Activated T-cell treated with anti-CD3 and anti-CD28 coated beads, Interleukin-2, amount 50 U/mL, for 24 hours (primary cell): ENCODE measurements around the gene PSMC4.

Source experiments
- DNase-seq: peaks from one replicate; pipeline ENCODE4 v3.0.0-alpha.2; 2020
- H3K27ac Mint-ChIP-seq: 2 replicates; pipeline ENCODE4 v1.8.0; 2020; ENCODE audit warnings: mild to moderate bottlenecking, mixed read lengths
- H3K27me3 Mint-ChIP-seq: 2 replicates; pipeline ENCODE4 v1.8.0; 2020; ENCODE audit warnings: mixed read lengths
- H3K36me3 Mint-ChIP-seq: 2 replicates; pipeline ENCODE4 v1.8.0; 2020; ENCODE audit warnings: low read depth, mixed read lengths
- H3K4me1 Mint-ChIP-seq: 2 replicates; pipeline ENCODE4 v1.8.0; 2020; ENCODE audit warnings: low read depth, mixed read lengths
- H3K4me3 Mint-ChIP-seq: 2 replicates; pipeline ENCODE4 v1.8.0; 2020; ENCODE audit warnings: mild to moderate bottlenecking, moderate library complexity, mixed read lengths
- H3K9me3 Mint-ChIP-seq: 2 replicates; pipeline ENCODE4 v1.8.0; 2020; ENCODE audit warnings: mixed read lengths

The PSMC4 gene

DNA sequence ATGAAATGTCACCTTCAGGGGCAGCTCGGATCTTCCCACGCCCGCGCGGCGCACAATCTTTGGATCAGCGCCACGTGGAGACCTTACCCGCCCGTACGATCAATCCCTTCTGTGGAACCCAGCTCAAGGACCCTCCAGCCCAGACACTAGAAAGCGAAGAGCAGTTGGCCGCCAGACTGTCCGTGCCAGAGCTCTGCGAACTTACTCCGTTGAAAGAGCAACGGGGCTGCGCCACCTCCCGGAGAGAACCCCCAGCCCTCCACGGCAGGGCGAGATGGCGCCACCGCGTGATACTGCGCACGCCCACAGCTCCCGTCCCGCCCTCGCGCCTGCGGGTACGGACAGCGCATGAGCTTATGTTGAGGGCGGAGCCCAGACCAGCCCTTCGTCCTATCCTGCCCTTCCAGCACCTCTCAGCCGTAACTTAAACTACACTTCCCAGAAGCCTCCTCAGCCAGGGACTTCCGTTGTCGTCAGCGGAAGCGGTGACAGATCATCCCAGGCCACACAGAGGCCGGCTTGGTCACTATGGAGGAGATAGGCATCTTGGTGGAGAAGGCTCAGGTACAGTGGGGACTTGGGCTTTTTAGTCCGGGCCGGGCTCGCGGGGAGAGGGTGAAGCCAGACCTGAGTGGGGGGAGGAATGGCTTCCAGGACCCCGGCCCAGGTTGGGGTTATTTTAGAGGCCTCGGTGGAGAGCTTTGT, at the start of gene PSMC4:
Gene PSMC4, plus strand, starts transcription at position 491 of the 705 bp plus-strand sequence. Its CDS starts 38 bp downstream, at position 529.
- Mint-ChIP-seq H3K4me1 (peaks cover 56% of the 10 kb centered on the region), H3K4me3 (peak within 1 kb of the TSS; percentile 99), H3K27me3 (no peaks in the 10 kb centered on the region), H3K9me3 (no peaks in the 10 kb centered on the region), H3K27ac (peak within 1 kb of the TSS; percentile 98), H3K36me3 (peaks cover 74% of the 10 kb centered on the region)
- peak; percentile 99 for DNase-seq

DNA sequence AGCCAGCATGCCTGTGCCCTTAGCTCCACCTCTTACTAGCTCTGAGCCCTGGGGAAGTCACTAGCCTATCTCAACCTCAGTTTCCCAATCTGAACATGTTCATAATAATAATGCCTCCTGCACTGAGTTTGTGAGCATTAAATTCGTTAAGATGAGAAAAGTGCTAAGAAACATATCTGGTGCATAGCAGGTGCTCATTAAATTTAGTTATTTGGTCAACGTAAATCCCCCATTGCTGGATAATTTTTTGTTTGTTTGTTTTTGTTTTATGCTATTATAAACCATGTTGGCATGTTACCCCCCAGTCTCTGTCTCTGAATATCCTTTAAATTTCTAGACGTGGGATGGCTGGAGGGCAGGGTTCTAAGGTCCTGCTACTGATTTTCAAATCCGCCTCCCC, 47.1 kb upstream of the PSMC4 start:
- Mint-ChIP-seq H3K4me3 (no peak overlapping the region), H3K4me1 (peaks cover 16% of the 10 kb centered on the region), H3K27ac (no peak overlapping the region), H3K27me3 (no peaks in the 10 kb centered on the region), H3K36me3 (peaks cover 4% of the 10 kb centered on the region), H3K9me3 (no peaks in the 10 kb centered on the region)
- no peak for DNase-seq

DNA sequence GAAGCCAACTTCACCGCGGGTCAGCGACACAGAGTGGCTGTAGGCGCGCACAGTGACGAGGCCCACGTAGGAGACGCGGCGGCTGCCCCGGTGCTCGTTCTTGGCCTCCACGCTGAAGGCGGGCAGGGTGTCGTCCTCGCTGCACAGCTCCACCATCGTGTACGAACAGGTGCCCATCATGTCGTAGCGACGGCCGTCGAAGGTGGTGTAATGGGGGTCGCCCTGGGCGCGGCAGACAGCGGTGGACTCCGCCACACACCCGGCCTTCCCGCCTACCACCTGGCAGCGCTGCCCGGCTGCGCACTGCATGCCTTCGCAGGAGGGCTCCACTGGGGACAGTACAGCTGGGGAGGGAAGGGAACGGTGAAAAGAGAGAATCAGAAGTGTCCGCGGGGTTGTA, 46.6 kb upstream of the PSMC4 start:
- no peak for DNase-seq
- peaks cover 16% of the 10 kb centered on the region for H3K4me1 Mint-ChIP-seq
- H3K36me3 Mint-ChIP-seq: peaks cover 3% of the 10 kb centered on the region
- H3K4me3 Mint-ChIP-seq: no peak overlapping the region
- H3K9me3 Mint-ChIP-seq: no peaks in the 10 kb centered on the region
- no peaks in the 10 kb centered on the region for H3K27me3 Mint-ChIP-seq
- H3K27ac Mint-ChIP-seq: no peak overlapping the region

DNA sequence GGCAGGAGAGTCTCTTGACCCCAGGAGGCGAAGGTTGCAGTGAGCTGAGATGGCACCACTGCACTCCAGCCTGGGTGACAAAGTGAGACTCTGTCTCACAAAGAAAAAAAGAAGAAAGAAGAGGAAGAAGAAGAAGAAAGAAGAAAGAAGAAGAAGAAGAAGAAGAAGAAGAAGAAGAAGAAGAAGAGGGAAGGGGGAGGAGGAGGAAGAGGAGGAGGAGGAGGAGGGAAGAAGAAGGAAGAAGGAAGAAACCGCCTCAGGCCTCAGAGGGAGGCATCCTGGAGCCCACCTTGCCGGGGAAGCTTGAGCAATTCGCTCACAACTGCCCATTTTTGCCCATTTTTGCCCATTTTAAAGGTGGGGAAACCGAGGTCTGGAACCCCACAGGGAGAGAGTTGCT, 46.0 kb upstream of the PSMC4 start:
- peaks cover 20% of the 10 kb centered on the region for H3K4me1 Mint-ChIP-seq

DNA sequence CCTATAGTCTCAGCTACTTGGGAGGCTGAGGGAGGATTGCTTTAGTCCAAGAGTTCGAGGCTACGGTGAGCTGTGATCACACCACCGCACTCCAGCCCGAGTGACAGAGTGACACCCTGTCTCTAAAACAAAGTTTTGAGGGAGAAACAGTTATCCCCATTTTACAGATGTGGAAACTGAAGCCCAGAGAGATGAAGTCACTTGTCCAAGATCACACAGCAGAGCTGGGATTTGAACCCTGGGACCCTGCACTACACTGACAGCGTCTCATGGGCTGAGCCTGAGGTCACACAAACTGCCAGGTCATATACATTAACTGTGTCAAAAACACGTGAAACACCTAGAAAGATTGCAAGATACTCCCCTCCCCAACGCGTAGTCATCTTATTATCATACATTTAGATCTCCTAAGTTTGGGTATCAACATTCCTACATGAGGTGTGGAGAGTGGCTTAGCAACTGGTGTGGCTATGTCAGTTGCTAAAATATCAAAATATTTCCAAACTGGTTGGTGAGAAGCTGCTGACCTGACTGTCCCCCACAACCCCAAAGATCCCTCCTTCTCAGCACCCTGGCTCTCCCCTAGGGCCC, 44.7 kb upstream of the PSMC4 start:
- no peak for DNase-seq
- H3K27ac Mint-ChIP-seq: no peak overlapping the region
- H3K36me3 Mint-ChIP-seq: peaks cover 1% of the 10 kb centered on the region
- H3K9me3 Mint-ChIP-seq: no peaks in the 10 kb centered on the region
- no peaks in the 10 kb centered on the region for H3K27me3 Mint-ChIP-seq
- no peak overlapping the region for H3K4me3 Mint-ChIP-seq
- H3K4me1 Mint-ChIP-seq: peaks cover 26% of the 10 kb centered on the region

More for the DNA sequence above, 46.0 kb upstream of the PSMC4 start:
- no peak for DNase-seq
- Mint-ChIP-seq H3K27me3 (no peaks in the 10 kb centered on the region), H3K4me3 (no peak overlapping the region), H3K36me3 (peaks cover 1% of the 10 kb centered on the region), H3K27ac (no peak overlapping the region), H3K9me3 (no peaks in the 10 kb centered on the region)

DNA sequence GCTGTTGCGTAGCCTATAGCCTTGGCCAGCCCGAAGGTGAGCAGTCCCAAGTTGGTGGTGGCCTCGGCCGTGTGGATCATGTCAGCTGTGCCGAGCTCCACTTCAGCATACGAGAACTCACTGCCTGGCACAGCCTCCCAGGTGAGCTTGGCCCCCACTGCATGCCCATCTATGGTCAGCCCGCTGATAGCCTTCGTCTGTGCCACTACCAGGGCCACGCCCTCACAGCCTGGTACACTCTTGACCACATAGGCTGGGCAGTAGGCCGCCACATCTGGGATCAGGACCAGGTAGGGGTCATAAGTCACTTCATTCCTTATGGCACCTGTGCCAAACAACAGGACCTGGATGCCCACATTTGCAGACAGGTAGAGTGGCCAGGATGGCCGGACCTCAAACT, 43.9 kb upstream of the PSMC4 start:
- Mint-ChIP-seq H3K27ac (no peak overlapping the region), H3K4me1 (peaks cover 26% of the 10 kb centered on the region), H3K36me3 (peaks cover 1% of the 10 kb centered on the region), H3K9me3 (no peaks in the 10 kb centered on the region), H3K27me3 (no peaks in the 10 kb centered on the region), H3K4me3 (no peak overlapping the region)
- DNase-seq: no peak

DNA sequence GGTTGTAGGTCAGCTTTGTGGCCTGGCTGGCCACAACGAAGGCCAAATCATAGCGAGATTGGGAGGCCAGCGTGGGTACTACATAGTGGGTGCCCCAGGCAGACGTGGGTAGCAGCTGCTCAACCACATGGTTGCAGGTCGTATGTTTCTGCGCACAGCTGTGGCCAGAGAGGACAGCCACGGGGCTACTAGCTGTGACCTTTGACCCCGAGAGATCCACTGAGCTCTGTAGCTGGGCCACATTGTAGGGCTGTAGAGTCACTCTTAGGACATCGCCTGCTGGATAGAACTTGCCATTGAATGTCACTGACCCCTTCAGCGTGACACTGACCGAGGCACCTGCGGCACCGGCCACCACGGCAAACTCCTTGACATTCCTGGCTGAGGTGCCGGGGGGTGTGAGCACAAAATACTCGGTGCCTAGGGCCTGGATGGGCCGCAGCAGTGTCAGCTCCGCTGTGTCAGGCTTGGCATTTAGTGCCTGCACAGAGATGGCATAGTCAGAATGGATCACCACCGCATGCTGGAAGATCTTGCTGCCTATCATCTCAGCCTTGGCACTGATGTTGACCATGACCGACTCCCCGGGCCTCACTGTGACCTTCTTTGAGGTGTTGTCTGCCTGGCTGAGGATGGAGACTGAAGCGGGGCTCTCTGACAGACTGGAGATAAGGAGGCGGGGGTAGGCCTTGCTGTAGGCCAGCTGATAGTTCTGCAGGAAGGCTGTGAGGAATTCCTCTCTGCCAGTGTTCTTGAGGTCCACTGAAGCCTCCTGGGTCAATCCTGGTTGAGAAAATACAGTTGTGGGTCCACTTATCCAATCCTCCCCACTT, 43.2 kb upstream of the PSMC4 start:
- Mint-ChIP-seq H3K27ac (peak overlapping the region; percentile 64), H3K4me1 (peaks cover 26% of the 10 kb centered on the region), H3K36me3 (peaks cover 1% of the 10 kb centered on the region), H3K27me3 (no peaks in the 10 kb centered on the region), H3K9me3 (no peaks in the 10 kb centered on the region), H3K4me3 (no peak overlapping the region)
- no peak for DNase-seq

DNA sequence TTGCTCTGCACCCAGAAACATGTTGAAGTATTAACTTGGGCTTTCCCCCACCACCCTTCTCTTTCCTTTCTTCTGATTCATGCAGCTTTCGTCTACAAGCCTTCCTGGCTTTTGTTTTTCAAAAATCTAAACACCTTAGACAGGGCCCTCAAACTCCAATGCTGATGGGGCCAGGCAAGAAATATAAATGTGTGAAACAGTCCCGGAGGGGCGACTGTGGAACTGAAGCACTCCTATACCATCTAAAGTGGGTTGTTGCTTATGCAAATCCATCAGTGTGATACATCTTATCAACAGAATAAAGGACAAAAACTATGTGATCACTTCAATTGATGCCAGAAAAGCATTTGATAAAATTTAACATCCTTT, 42.6 kb upstream of the PSMC4 start:
- peak overlapping the region; percentile 64 for H3K27ac Mint-ChIP-seq
- no peaks in the 10 kb centered on the region for H3K27me3 Mint-ChIP-seq
- DNase-seq: no peak
- H3K4me1 Mint-ChIP-seq: peaks cover 29% of the 10 kb centered on the region
- no peaks in the 10 kb centered on the region for H3K9me3 Mint-ChIP-seq
- no peaks in the 10 kb centered on the region for H3K36me3 Mint-ChIP-seq
- no peak overlapping the region for H3K4me3 Mint-ChIP-seq

DNA sequence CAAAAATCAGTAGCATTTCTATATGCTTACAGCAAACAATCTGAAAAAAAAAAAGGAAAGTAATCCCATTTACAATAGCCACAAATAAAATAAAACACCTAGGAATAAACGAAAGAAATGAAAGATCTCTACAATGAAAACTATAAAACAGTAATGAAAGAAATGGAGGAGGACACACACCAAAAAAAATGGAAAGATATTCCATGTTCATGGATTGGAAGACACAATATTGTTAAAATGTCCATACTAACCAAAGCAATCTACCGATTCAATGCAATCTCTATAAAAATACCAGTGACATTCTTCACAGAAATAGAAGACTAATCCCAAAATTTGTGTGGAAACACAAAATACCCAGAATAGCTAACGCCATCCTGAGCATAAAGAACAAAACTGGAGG, 41.2 kb upstream of the PSMC4 start:
- no peak overlapping the region for H3K4me3 Mint-ChIP-seq
- peaks cover 40% of the 10 kb centered on the region for H3K4me1 Mint-ChIP-seq
- H3K36me3 Mint-ChIP-seq: no peaks in the 10 kb centered on the region
- H3K9me3 Mint-ChIP-seq: no peaks in the 10 kb centered on the region
- H3K27ac Mint-ChIP-seq: no peak overlapping the region
- H3K27me3 Mint-ChIP-seq: no peaks in the 10 kb centered on the region
- DNase-seq: no peak

DNA sequence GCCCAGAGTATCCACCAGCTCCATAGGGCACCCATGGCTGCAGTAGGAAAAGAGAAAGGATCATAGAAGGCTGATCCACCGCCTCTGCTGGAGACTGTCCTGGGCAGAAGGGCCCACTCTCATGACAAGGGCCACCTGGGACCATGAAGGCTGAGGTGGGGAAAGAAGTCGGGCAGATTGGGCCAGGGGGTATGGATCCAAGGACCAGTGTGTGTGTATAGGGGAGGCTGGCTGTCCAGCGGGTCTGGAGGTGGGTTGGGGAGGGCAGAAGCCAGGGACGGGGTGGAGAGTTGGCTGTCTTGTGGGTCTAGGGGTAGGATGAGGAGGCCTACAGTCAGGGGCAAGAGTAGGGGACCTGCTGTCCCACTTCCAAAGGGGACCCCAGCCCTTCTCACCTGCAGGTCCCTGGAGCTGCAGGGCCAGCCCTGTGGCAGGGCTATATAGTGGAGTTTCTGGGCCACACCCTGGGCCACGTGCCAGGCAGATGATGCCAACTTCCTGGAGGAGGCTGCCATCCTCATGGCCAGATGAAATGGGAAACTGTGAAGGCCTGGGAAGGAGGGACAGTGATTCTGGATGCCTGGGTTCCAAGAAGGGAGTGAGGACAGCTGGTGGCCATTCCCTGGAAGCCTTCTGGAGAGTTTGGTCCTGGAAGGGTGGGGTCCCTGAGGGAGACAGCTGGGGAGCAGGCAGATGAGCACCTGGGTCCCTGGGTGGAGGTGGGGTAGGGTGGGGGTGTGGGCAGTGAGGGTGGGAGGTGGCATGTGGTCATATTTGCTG, 36.2 kb upstream of the PSMC4 start, which contains the start of gene FCGBP:
Gene FCGBP, minus strand, starts transcription at position 51 of the 780 bp plus-strand sequence.
- Mint-ChIP-seq H3K36me3 (no peaks in the 10 kb centered on the region), H3K27ac (peak within 1 kb of the TSS; percentile 92), H3K27me3 (no peaks in the 10 kb centered on the region), H3K4me3 (no peak within 1 kb of the TSS), H3K9me3 (no peaks in the 10 kb centered on the region), H3K4me1 (peaks cover 58% of the 10 kb centered on the region)
- DNase-seq: no peak

DNA sequence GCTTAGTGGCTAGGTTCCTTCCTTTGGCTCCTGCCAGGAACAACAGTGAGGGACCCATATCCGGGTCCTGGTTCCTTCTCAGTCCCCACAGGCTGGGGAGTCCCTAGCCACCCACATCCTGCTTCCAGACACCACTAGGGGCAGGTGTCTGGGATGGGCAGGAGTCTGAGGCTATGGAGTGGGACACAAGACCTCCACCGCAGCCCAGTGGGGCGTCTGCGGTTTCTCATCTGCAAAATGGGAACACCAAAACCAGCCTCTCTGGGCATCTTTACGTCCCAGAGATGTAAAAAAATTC, 35.7 kb upstream of the PSMC4 start:
- peaks cover under 1% of the 10 kb centered on the region for H3K36me3 Mint-ChIP-seq
- H3K27ac Mint-ChIP-seq: peak overlapping the region; percentile 92
- H3K4me3 Mint-ChIP-seq: no peak overlapping the region
- H3K9me3 Mint-ChIP-seq: peaks cover 3% of the 10 kb centered on the region
- H3K27me3 Mint-ChIP-seq: no peaks in the 10 kb centered on the region
- peaks cover 56% of the 10 kb centered on the region for H3K4me1 Mint-ChIP-seq
- no peak for DNase-seq

DNA sequence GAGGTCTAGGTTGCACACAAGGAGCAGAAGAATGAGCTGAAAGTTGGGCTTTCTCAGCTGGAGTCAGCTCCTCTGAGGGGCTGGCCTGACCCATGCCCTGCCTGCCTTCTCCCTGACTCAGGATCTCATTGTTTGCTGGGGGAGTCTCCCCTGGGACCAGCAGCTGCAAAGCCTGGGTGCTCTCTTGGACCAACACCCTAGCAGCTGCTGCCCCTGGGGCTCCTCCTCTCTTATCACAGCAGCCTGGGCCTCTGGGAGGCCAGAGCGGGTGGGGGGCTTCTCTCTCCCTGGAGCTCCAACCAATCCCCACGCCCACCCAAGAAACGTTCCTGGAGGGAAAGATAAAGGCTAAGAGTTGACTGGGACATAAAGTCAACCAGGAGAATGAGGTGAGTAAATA, 34.9 kb upstream of the PSMC4 start:
- Mint-ChIP-seq H3K27ac (peak overlapping the region; percentile 92), H3K27me3 (no peaks in the 10 kb centered on the region), H3K4me1 (peaks cover 61% of the 10 kb centered on the region), H3K9me3 (peaks cover 5% of the 10 kb centered on the region), H3K36me3 (peaks cover 3% of the 10 kb centered on the region), H3K4me3 (no peak overlapping the region)
- no peak for DNase-seq

DNA sequence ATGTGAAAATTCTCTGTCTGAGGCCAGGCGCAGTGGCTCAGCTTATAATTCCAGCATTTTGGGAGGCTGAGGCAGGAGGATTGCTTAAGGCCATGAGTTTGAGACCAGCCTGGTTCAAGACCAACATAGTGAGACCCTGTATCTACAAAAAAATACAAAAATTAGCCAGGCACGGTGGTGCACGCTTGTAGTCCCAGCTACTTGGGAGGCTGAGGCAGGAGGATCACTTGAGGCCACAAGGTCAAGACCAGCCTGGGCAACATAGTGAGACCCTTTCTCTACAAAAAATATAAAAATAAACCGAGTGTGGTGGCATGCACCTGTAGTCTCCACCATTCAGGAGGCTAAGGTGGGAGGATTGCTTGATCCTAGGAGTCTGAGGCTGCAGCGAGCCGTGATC, 34.3 kb upstream of the PSMC4 start:
- Mint-ChIP-seq H3K9me3 (peaks cover 5% of the 10 kb centered on the region), H3K4me3 (peak overlapping the region; percentile 63), H3K27me3 (no peaks in the 10 kb centered on the region), H3K4me1 (peaks cover 67% of the 10 kb centered on the region), H3K27ac (peak overlapping the region; percentile 92), H3K36me3 (peaks cover 3% of the 10 kb centered on the region)
- DNase-seq: no peak

DNA sequence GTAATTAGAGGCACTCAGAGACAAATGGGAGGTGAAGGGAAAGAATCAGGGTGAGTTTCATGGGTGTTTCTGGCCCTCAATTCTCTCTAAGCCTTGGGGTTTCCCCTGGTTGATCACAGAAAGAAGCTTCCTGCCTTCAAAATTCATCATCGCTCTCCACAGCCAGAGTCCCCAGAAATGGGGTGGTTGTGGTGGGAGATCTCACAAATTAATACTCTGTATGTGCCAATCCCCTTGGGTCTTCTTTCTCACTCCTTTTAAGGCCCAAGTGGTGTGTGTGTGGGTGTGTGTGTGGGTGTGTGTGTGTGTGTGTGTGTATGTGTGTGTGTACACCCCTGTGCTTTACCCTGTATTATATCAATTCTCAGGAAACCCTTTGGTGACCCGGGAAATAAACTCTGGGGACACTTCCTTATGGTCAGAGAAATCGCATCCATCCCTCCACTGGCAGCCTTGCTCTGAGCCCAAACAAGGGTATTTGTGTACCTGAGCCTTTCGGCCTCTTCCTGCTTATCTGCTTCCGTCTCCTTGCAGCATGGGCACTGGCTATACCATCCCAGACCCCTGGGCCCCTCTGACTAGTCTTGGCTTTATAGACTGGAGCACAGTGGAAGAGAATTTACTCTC, 33.8 kb upstream of the PSMC4 start:
- H3K4me1 Mint-ChIP-seq: peaks cover 73% of the 10 kb centered on the region
- H3K4me3 Mint-ChIP-seq: peak overlapping the region; percentile 63
- peaks cover 3% of the 10 kb centered on the region for H3K36me3 Mint-ChIP-seq
- peak overlapping the region; percentile 92 for H3K27ac Mint-ChIP-seq
- H3K9me3 Mint-ChIP-seq: peaks cover 5% of the 10 kb centered on the region
- H3K27me3 Mint-ChIP-seq: no peaks in the 10 kb centered on the region
- peak; percentile 51 for DNase-seq
